Measurements from ENCODE around the gene LRRC18. TPM values are rescaled to one million over a fixed set of nuclear protein-coding genes. Genes with fewer than 3 reads are reported as not detected.

The LRRC18 gene
- total and polyA plus RNA-seq, 2 donors (not counting 1 experiment from before 2014, with no cell fraction given) = not detected

GRCh38 chr10:48983648-48984351 lies 44.2 kb upstream of the LRRC18 start:
- no peak for ATAC-seq (ENCODE audit: low read depth)
- ChIA-PET CTCF (interaction anchor here (2.0 kb wide), 1 partner anchor 181 kb away, joined by 8 read pairs; no protein-coding TSS in a partner anchor), POLR2A (no interaction called here)
- Mint-ChIP-seq H3K9me3 (ENCODE audit: insufficient read depth) (no peaks in the 10 kb centered on the region), H3K4me1 (peaks cover 1% of the 10 kb centered on the region), H3K4me3 (no peak overlapping the region), H3K27me3 (no peaks in the 10 kb centered on the region), H3K27ac (no peak overlapping the region)
- DNase-seq = no peak
- H3K9ac ChIP-seq (ENCODE audit: low read length) = no peak overlapping the region
- 50% methylated on average over 1 of the region's 5 CpGs for WGBS (ENCODE audit: insufficient coverage)
- no peak overlapping the region for H3K4me3 ChIP-seq (ENCODE audit: control extremely low read depth in 1 of 5, extremely low read depth in 1 of 5, insufficient read depth in 1 of 5, low read depth in 2 of 5, low read length in 4 of 5)
- H3K36me3 ChIP-seq (replicated peaks in 1 of 2; ENCODE audit: control extremely low read depth in 1 of 2, control insufficient read depth in 1 of 2, extremely low read depth in 1 of 2, insufficient read depth in 2 of 2, low read length in 1 of 2) = peaks cover 13 to 61% of the 10 kb centered on the region in 2 experiments
- no peak overlapping the region for H3K4me2 ChIP-seq (replicated peaks; ENCODE audit: low read depth, low read length, poor library complexity, severe bottlenecking)
- H3K9me3 ChIP-seq (ENCODE audit: control extremely low read depth in 1 of 3, control insufficient read depth in 2 of 3, insufficient read depth in 1 of 3, low read length in 2 of 3) = no peaks in the 10 kb centered on the region
- H3K4me1 ChIP-seq (ENCODE audit: control insufficient read depth in 2 of 2, insufficient read depth in 2 of 2, low read length in 2 of 2) = no peaks in the 10 kb centered on the region
- TF ChIP-seq, protein P1, sequence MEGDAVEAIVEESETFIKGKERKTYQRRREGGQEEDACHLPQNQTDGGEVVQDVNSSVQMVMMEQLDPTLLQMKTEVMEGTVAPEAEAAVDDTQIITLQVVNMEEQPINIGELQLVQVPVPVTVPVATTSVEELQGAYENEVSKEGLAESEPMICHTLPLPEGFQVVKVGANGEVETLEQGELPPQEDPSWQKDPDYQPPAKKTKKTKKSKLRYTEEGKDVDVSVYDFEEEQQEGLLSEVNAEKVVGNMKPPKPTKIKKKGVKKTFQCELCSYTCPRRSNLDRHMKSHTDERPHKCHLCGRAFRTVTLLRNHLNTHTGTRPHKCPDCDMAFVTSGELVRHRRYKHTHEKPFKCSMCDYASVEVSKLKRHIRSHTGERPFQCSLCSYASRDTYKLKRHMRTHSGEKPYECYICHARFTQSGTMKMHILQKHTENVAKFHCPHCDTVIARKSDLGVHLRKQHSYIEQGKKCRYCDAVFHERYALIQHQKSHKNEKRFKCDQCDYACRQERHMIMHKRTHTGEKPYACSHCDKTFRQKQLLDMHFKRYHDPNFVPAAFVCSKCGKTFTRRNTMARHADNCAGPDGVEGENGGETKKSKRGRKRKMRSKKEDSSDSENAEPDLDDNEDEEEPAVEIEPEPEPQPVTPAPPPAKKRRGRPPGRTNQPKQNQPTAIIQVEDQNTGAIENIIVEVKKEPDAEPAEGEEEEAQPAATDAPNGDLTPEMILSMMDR (IDR thresholded peaks at IDR 0.05) = no peak
- TF ChIP-seq EZH2 (IDR thresholded peaks at IDR 0.05; ENCODE audit: borderline replicate concordance, insufficient read depth, low read depth, low read length, poor library complexity, severe bottlenecking) = no peak
- H2AFZ ChIP-seq (ENCODE audit: insufficient read depth, low read depth, low read length, poor library complexity, severe bottlenecking) = no peak overlapping the region
- H4K20me1 ChIP-seq (ENCODE audit: control insufficient read depth, insufficient read depth, low read length, poor library complexity, severe bottlenecking) = peaks cover 14% of the 10 kb centered on the region
- no peak overlapping the region for H3K27ac ChIP-seq (ENCODE audit: low read length in 2 of 2)
- no peaks in the 10 kb centered on the region for H3K27me3 ChIP-seq (replicated peaks in 1 of 4; ENCODE audit: control extremely low read depth in 1 of 4, control insufficient read depth in 3 of 4, insufficient read depth in 4 of 4, low read length in 3 of 4)
- intact Hi-C loops (cut with micrococcal nuclease) = no loop called here
- no peaks in the 10 kb centered on the region for H3K79me2 ChIP-seq (ENCODE audit: control insufficient read depth, insufficient read depth, low read length)

DNA sequence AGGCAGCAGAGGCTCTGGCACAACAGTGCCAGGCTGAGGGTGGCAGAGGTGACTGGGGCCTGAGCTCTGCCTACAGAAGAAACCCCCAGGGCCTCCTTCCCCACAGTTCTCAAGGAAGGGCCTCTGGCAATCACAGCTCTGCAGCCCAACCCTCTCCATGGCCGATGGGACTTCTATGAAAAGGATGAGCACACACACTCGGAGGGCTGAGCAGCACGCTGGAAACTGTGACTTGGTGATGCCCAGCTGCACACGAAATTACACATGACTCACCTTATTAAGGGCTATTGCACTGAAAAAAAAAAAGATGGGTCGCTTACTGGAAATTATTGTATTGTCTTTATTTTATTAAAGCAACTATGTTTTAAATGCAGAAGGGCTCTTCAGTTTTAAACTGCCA lies 42.9 kb upstream of the LRRC18 start:
- no peak overlapping the region for H3K27ac Mint-ChIP-seq
- DNase-seq = no peak
- H3K9me3 Mint-ChIP-seq (ENCODE audit: insufficient read depth) = no peaks in the 10 kb centered on the region
- no peak overlapping the region for H3K27ac ChIP-seq (ENCODE audit: low read length in 2 of 2)
- H3K4me3 Mint-ChIP-seq = no peak overlapping the region
- intact Hi-C loops (cut with micrococcal nuclease) = no loop called here
- H3K27me3 Mint-ChIP-seq = no peaks in the 10 kb centered on the region
- peaks cover 13 to 73% of the 10 kb centered on the region in 2 experiments for H3K36me3 ChIP-seq (replicated peaks in 1 of 2; ENCODE audit: control extremely low read depth in 1 of 2, control insufficient read depth in 1 of 2, extremely low read depth in 1 of 2, insufficient read depth in 2 of 2, low read length in 1 of 2)
- no peaks in the 10 kb centered on the region for H3K79me2 ChIP-seq (ENCODE audit: control insufficient read depth, insufficient read depth, low read length)
- H3K4me1 Mint-ChIP-seq = peaks cover 1% of the 10 kb centered on the region
- POLR2A ChIA-PET = no interaction called here
- H3K4me2 ChIP-seq (replicated peaks; ENCODE audit: low read depth, low read length, poor library complexity, severe bottlenecking) = no peak overlapping the region
- no peaks in the 10 kb centered on the region for H3K27me3 ChIP-seq (replicated peaks in 1 of 4; ENCODE audit: control extremely low read depth in 1 of 4, control insufficient read depth in 3 of 4, insufficient read depth in 4 of 4, low read length in 3 of 4)
- H3K4me1 ChIP-seq (ENCODE audit: control insufficient read depth in 2 of 2, insufficient read depth in 2 of 2, low read length in 2 of 2) = no peaks in the 10 kb centered on the region
- WGBS (ENCODE audit: insufficient coverage) = 100% methylated on average over 3 of the region's 5 CpGs
- ATAC-seq (ENCODE audit: low read depth) = no peak
- no peaks in the 10 kb centered on the region for H3K9me3 ChIP-seq (ENCODE audit: control extremely low read depth in 1 of 3, control insufficient read depth in 2 of 3, insufficient read depth in 1 of 3, low read length in 2 of 3)
- TF ChIP-seq, protein P1 (IDR thresholded peaks at IDR 0.05) = no peak
- no peak for TF ChIP-seq EZH2 (IDR thresholded peaks at IDR 0.05; ENCODE audit: borderline replicate concordance, insufficient read depth, low read depth, low read length, poor library complexity, severe bottlenecking)
- no peak overlapping the region for H3K4me3 ChIP-seq (ENCODE audit: control extremely low read depth in 1 of 5, extremely low read depth in 1 of 5, insufficient read depth in 1 of 5, low read depth in 2 of 5, low read length in 4 of 5)
- no peak overlapping the region for H3K9ac ChIP-seq (ENCODE audit: low read length)
- H4K20me1 ChIP-seq (ENCODE audit: control insufficient read depth, insufficient read depth, low read length, poor library complexity, severe bottlenecking) = peaks cover 14% of the 10 kb centered on the region
- CTCF ChIA-PET = interaction anchor here (0.5 to 2.0 kb wide), 4 partner anchors 182 to 537 kb away, joined by 3 to 8 read pairs (median 4); no protein-coding TSS in a partner anchor
- no peak overlapping the region for H2AFZ ChIP-seq (ENCODE audit: insufficient read depth, low read depth, low read length, poor library complexity, severe bottlenecking)
